Colonic mucosa (tissue), 4 donors: Measurements from ENCODE around the gene HOATZ. TPM values are rescaled to one million over a fixed set of nuclear protein-coding genes. Genes with fewer than 3 reads are reported as not detected.

Experiments used
- DNase-seq: peaks from one replicate; pipeline ENCODE4 v3.0.0-alpha.2; 2020
- H3K27ac ChIP-seq: fragments of 200-600 bp; one replicate; pipeline ENCODE4 v1.8.0; 2021
- H3K27me3 ChIP-seq: fragments of 200-600 bp; one replicate; pipeline ENCODE4 v1.8.0; 2021
- H3K36me3 ChIP-seq: fragments of 200-600 bp; one replicate; pipeline ENCODE4 v1.8.0; 2021
- H3K4me1 ChIP-seq: fragments of 200-600 bp; one replicate; pipeline ENCODE4 v1.8.0; 2021; ENCODE audit warnings: mild to moderate bottlenecking
- H3K4me3 ChIP-seq: fragments of 200-600 bp; one replicate; pipeline ENCODE4 v1.8.0; 2021
- H3K9ac ChIP-seq, 2 donors: one replicate each; pipeline ENCODE4 v1.7.0; 2013; ENCODE audit warnings: control low read depth in 2 of 2, low read depth in 2 of 2, low read length in 2 of 2
- H3K9me3 ChIP-seq: fragments of 200-600 bp; one replicate; pipeline ENCODE4 v1.8.0; 2021
- intact Hi-C: fragments of 100-400 bp; cut with DNase I; formaldehyde crosslinking; loops from one replicate; pipeline ENCODE4 v1.14.1; 2022
- total RNA-seq, 2 donors: library from RNA; stranded (reverse); fragmentation: NEBNext Ultra II Directional in 1 of 2; extraction: Animal tissue kit (Norgen Biotek cat#: 25700) in 1 of 2; gene quantifications; one replicate each; pipeline ENCODE4 v1.2.1, GENCODE V29; 2021
- TF ChIP-seq, protein P1 (sequence below): fragments of 200-600 bp; IDR thresholded peaks from one replicate; pipeline ENCODE4 v1.8.0; 2022; ENCODE audit warnings: antibody characterized with exemption, mild to moderate bottlenecking
- donor health status: healthy.
- donor health status: DM: no; HTN: no; CAD: no.
- donor health status: DM: no; HTN: no; CAD: no.

Gene HOATZ
- total RNA-seq, 2 donors from 2014 or later, result not detected

DNA sequence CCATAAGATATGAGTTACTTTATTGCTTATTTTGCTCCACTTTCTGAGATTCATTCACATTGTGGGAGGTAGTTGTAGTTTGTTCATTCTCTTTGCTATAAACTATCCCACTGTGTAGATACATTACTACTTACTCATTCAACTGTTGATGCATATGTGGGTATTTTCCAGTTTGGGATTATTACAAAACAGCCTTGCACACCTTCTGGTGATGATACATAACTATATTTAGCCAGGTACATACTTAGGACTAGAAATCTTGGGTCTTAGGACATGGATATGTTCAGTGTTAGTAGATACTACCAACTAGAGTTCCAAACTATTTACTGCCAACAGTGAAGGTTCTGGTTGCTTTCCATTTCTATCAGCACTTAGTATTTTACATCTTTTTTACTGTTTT is 40.1 kb upstream of the HOATZ start:
- Histone ChIP-seq H3K27me3 (no peaks in the 10 kb centered on the region), H3K9ac (no peak overlapping the region), H3K9me3 (no peaks in the 10 kb centered on the region), H3K4me1 (no peaks in the 10 kb centered on the region), H3K36me3 (no peaks in the 10 kb centered on the region), H3K27ac (no peak overlapping the region), H3K4me3 (no peak overlapping the region)
- TF ChIP-seq, protein P1, sequence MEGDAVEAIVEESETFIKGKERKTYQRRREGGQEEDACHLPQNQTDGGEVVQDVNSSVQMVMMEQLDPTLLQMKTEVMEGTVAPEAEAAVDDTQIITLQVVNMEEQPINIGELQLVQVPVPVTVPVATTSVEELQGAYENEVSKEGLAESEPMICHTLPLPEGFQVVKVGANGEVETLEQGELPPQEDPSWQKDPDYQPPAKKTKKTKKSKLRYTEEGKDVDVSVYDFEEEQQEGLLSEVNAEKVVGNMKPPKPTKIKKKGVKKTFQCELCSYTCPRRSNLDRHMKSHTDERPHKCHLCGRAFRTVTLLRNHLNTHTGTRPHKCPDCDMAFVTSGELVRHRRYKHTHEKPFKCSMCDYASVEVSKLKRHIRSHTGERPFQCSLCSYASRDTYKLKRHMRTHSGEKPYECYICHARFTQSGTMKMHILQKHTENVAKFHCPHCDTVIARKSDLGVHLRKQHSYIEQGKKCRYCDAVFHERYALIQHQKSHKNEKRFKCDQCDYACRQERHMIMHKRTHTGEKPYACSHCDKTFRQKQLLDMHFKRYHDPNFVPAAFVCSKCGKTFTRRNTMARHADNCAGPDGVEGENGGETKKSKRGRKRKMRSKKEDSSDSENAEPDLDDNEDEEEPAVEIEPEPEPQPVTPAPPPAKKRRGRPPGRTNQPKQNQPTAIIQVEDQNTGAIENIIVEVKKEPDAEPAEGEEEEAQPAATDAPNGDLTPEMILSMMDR, result no peak
- intact Hi-C loops, result no loop called here
- no peak for DNase-seq

DNA sequence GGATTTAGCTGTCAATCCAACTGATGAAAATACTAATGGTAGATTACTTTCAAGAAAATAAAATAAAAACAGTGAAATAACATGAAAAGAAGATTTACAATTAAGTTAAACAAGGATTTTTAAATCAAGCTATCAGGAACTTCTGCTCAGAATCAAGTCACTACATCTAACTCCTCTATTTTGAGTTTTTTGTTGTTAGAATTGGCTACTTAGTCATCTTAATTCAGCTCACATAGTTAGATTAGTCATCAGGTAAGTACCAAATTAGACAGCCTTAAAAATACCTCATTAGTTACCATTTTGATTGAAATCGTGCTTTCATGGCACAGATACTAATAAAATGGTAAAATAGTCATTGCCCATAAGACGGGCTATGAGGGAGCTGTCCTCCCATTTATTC is 38.2 kb upstream of the HOATZ start:
- no peaks in the 10 kb centered on the region for H3K9me3 ChIP-seq
- TF ChIP-seq, protein P1, result no peak
- H3K9ac ChIP-seq, result no peak overlapping the region
- no peaks in the 10 kb centered on the region for H3K27me3 ChIP-seq
- H3K4me1 ChIP-seq, result no peaks in the 10 kb centered on the region
- intact Hi-C loops, result no loop called here
- no peak overlapping the region for H3K27ac ChIP-seq
- no peak overlapping the region for H3K4me3 ChIP-seq
- H3K36me3 ChIP-seq, result no peaks in the 10 kb centered on the region
- DNase-seq, result no peak

DNA sequence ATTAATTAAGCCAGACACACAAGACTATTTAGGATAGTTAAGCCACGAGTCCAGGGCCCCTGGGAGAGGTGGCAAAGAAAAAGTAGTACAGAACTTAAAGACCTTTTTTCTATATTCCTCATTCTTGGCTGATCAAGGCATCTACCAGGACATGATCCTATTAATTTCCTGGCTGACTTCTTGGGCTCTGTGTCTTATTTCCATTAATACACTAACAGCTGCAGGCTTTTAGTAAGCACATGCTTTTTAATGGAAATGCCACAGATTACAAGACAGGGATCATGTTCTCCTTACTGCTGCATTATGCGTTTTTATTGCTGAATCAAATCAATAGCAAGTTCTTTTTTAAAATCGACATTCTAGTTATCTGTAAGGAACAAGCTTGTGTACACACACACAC is 37.6 kb upstream of the HOATZ start:
- DNase-seq, result no peak

DNA sequence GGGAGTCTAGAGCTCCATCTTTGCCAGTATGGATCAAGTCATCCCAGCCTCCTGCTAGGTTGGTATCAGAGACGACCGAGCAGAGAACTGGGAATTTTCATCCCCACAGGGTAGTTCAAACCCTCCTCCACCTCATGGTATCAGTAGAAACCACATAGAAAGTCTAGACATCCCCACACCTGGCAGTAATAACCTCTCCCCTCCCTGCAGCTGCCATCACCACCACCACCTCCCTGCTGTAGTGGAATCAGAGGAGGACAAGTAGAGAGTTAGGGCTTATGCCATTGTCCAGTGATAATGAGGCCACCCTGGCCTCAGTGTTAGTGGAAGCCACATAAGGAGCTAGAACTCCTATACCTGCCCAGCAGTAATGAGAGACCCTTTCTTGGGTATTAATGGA is 36.7 kb upstream of the HOATZ start:
- no peak overlapping the region for H3K9ac ChIP-seq
- intact Hi-C loops, result no loop called here
- no peak for DNase-seq
- H3K4me3 ChIP-seq, result no peak overlapping the region
- TF ChIP-seq, protein P1, result no peak
- H3K27ac ChIP-seq, result no peak overlapping the region
- no peaks in the 10 kb centered on the region for H3K27me3 ChIP-seq
- no peaks in the 10 kb centered on the region for H3K9me3 ChIP-seq
- no peaks in the 10 kb centered on the region for H3K4me1 ChIP-seq
- H3K36me3 ChIP-seq, result no peaks in the 10 kb centered on the region

More for the DNA sequence above, 37.6 kb upstream of the HOATZ start:
- Histone ChIP-seq H3K27me3 (no peaks in the 10 kb centered on the region), H3K36me3 (no peaks in the 10 kb centered on the region), H3K9me3 (no peaks in the 10 kb centered on the region), H3K27ac (no peak overlapping the region), H3K4me1 (no peaks in the 10 kb centered on the region), H3K4me3 (no peak overlapping the region), H3K9ac (no peak overlapping the region)
- TF ChIP-seq, protein P1, result no peak
- intact Hi-C loops, result no loop called here

DNA sequence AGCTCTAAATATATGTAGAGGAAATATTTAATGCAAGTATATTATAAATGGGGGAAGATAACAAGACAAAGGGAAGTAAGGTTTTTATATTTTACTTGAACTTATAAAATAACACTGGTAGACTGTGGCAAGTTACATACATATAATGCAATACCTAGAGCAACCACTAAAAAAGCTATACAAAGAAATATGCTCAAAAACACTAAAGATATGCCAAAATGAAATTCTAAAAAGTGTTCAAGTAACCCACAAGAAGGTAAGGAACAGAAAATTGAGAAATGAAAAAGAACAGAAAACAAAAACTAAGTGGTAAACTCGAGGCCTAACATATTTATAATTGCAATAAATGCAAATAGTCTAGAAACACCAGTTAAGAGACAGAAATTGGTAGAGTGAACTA is 34.9 kb upstream of the HOATZ start:
- no peaks in the 10 kb centered on the region for H3K9me3 ChIP-seq
- H3K9ac ChIP-seq, result no peak overlapping the region
- no peaks in the 10 kb centered on the region for H3K4me1 ChIP-seq
- no peaks in the 10 kb centered on the region for H3K27me3 ChIP-seq
- no peak overlapping the region for H3K4me3 ChIP-seq
- no peak for DNase-seq
- intact Hi-C loops, result no loop called here
- no peak overlapping the region for H3K27ac ChIP-seq
- no peaks in the 10 kb centered on the region for H3K36me3 ChIP-seq
- TF ChIP-seq, protein P1, result no peak

DNA sequence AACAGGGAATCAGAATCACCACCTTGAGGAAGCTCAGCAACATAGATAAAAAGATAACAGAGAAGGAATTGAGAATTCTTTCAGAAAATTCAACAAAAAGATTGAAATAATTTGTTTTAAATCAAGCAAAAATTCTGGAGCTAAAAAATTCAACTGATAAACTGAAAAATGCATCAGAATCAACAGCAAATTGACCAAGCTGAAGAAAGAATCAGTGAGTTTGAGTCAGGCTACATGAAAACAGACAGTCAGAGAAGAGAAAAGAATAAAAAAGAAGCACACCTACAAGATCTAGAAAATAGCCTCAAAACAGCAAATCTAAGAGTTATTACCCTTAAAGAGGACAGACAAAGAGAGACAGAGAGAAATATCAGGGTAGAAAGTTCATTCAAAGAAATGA is 31.1 kb upstream of the HOATZ start:
- Histone ChIP-seq H3K9ac (no peak overlapping the region), H3K9me3 (no peaks in the 10 kb centered on the region), H3K4me3 (no peak overlapping the region), H3K27ac (no peak overlapping the region), H3K27me3 (no peaks in the 10 kb centered on the region), H3K4me1 (no peaks in the 10 kb centered on the region), H3K36me3 (no peaks in the 10 kb centered on the region)
- DNase-seq, result no peak
- intact Hi-C loops, result no loop called here
- TF ChIP-seq, protein P1, result no peak
